ENCODE results near the gene PARPBP. TPM values are rescaled to one million over a fixed set of nuclear protein-coding genes. Genes with fewer than 3 reads are reported as not detected.

Gene PARPBP
- polyA plus RNA-seq, 2 donors, result 5.8 to 7.0 TPM

GRCh38 chr12:102174761-102175160 lies 54.8 kb downstream of the PARPBP start:
- no peaks in the 10 kb centered on the region for H3K4me1 ChIP-seq (ENCODE audit: control insufficient read depth in 2 of 2, insufficient read depth in 2 of 2, low read length in 1 of 2)
- no peaks in the 10 kb centered on the region for H3K27me3 ChIP-seq (ENCODE audit: control insufficient read depth in 1 of 2, insufficient read depth in 2 of 2, low read length in 2 of 2)
- no peak overlapping the region for H3K27ac ChIP-seq (ENCODE audit: low read depth in 2 of 2, low read length in 1 of 2)
- H3K9me3 ChIP-seq (ENCODE audit: control insufficient read depth in 2 of 2, insufficient read depth in 1 of 2, low read depth in 1 of 2, low read length in 1 of 2), result no peaks in the 10 kb centered on the region
- H3K36me3 ChIP-seq (ENCODE audit: control insufficient read depth in 2 of 2, insufficient read depth in 2 of 2, low read length in 1 of 2), result no peaks in the 10 kb centered on the region
- WGBS, 2 donors, result 90 to 91% methylated on average over 2 of the region's 2 CpGs
- H3K4me3 ChIP-seq (ENCODE audit: low read depth in 1 of 2, low read length in 2 of 2), result no peak overlapping the region

- no peak overlapping the region for H3K27ac ChIP-seq (ENCODE audit: low read depth in 2 of 2, low read length in 1 of 2)
- no peaks in the 10 kb centered on the region for H3K4me1 ChIP-seq (ENCODE audit: control insufficient read depth in 2 of 2, insufficient read depth in 2 of 2, low read length in 1 of 2)
- no peaks in the 10 kb centered on the region for H3K9me3 ChIP-seq (ENCODE audit: control insufficient read depth in 2 of 2, insufficient read depth in 1 of 2, low read depth in 1 of 2, low read length in 1 of 2)
- no peaks in the 10 kb centered on the region for H3K36me3 ChIP-seq (ENCODE audit: control insufficient read depth in 2 of 2, insufficient read depth in 2 of 2, low read length in 1 of 2)
- no peak overlapping the region for H3K4me3 ChIP-seq (ENCODE audit: low read depth in 1 of 2, low read length in 2 of 2)
- WGBS, 2 donors, result 42 to 53% methylated on average over 2 of the region's 2 CpGs
- H3K27me3 ChIP-seq (ENCODE audit: control insufficient read depth in 1 of 2, insufficient read depth in 2 of 2, low read length in 2 of 2), result no peaks in the 10 kb centered on the region
These were observed 62.7 kb downstream of the PARPBP start for GRCh38 chr12:102182635-102183034.

- H3K4me1 ChIP-seq (ENCODE audit: control insufficient read depth in 2 of 2, insufficient read depth in 2 of 2, low read length in 1 of 2), result no peaks in the 10 kb centered on the region
- no peaks in the 10 kb centered on the region for H3K9me3 ChIP-seq (ENCODE audit: control insufficient read depth in 2 of 2, insufficient read depth in 1 of 2, low read depth in 1 of 2, low read length in 1 of 2)
- H3K4me3 ChIP-seq (ENCODE audit: low read depth in 1 of 2, low read length in 2 of 2), result no peak overlapping the region
- no peaks in the 10 kb centered on the region for H3K27me3 ChIP-seq (ENCODE audit: control insufficient read depth in 1 of 2, insufficient read depth in 2 of 2, low read length in 2 of 2)
- WGBS, 2 donors, result 82 to 83% methylated on average over 4 of the region's 4 CpGs
- no peaks in the 10 kb centered on the region for H3K36me3 ChIP-seq (ENCODE audit: control insufficient read depth in 2 of 2, insufficient read depth in 2 of 2, low read length in 1 of 2)
- no peak overlapping the region for H3K27ac ChIP-seq (ENCODE audit: low read depth in 2 of 2, low read length in 1 of 2)
These were observed 75.8 kb downstream of the PARPBP start for GRCh38 chr12:102195826-102196225.

- Histone ChIP-seq H3K27me3 (ENCODE audit: control insufficient read depth in 1 of 2, insufficient read depth in 2 of 2, low read length in 2 of 2) (no peaks in the 10 kb centered on the region), H3K9me3 (ENCODE audit: control insufficient read depth in 2 of 2, insufficient read depth in 1 of 2, low read depth in 1 of 2, low read length in 1 of 2) (no peaks in the 10 kb centered on the region), H3K4me3 (ENCODE audit: low read depth in 1 of 2, low read length in 2 of 2) (no peak within 1 kb of the TSS), H3K36me3 (ENCODE audit: control insufficient read depth in 2 of 2, insufficient read depth in 2 of 2, low read length in 1 of 2) (no peaks in the 10 kb centered on the region), H3K4me1 (ENCODE audit: control insufficient read depth in 2 of 2, insufficient read depth in 2 of 2, low read length in 1 of 2) (no peaks in the 10 kb centered on the region), H3K27ac (ENCODE audit: low read depth in 2 of 2, low read length in 1 of 2) (no peak within 1 kb of the TSS)
- WGBS, 2 donors, result 18 to 34% methylated on average over 1 of the region's 1 CpG
These were observed 77.8 kb downstream of the PARPBP start, which contains the start of gene PMCH for GRCh38 chr12:102197789-102198188. PMCH (minus strand) TSS chr12:102197833; CDS start chr12:102197770, 63 bp downstream.

- Histone ChIP-seq H3K36me3 (ENCODE audit: control insufficient read depth in 2 of 2, insufficient read depth in 2 of 2, low read length in 1 of 2) (no peaks in the 10 kb centered on the region), H3K27me3 (ENCODE audit: control insufficient read depth in 1 of 2, insufficient read depth in 2 of 2, low read length in 2 of 2) (no peaks in the 10 kb centered on the region), H3K4me1 (ENCODE audit: control insufficient read depth in 2 of 2, insufficient read depth in 2 of 2, low read length in 1 of 2) (no peaks in the 10 kb centered on the region), H3K9me3 (ENCODE audit: control insufficient read depth in 2 of 2, insufficient read depth in 1 of 2, low read depth in 1 of 2, low read length in 1 of 2) (no peaks in the 10 kb centered on the region), H3K27ac (ENCODE audit: low read depth in 2 of 2, low read length in 1 of 2) (no peak overlapping the region), H3K4me3 (ENCODE audit: low read depth in 1 of 2, low read length in 2 of 2) (no peak overlapping the region)
- WGBS, 2 donors, result 74 to 84% methylated on average over 3 of the region's 3 CpGs
These were observed 81.6 kb downstream of the PARPBP start for GRCh38 chr12:102201436-102202061.

GRCh38 chr12:102202556-102202955 lies 82.6 kb downstream of the PARPBP start:
- WGBS, 2 donors, result 84 to 87% methylated on average over 4 of the region's 4 CpGs
- Histone ChIP-seq H3K27me3 (ENCODE audit: control insufficient read depth in 1 of 2, insufficient read depth in 2 of 2, low read length in 2 of 2) (no peaks in the 10 kb centered on the region), H3K4me3 (ENCODE audit: low read depth in 1 of 2, low read length in 2 of 2) (no peak overlapping the region), H3K36me3 (ENCODE audit: control insufficient read depth in 2 of 2, insufficient read depth in 2 of 2, low read length in 1 of 2) (no peaks in the 10 kb centered on the region), H3K9me3 (ENCODE audit: control insufficient read depth in 2 of 2, insufficient read depth in 1 of 2, low read depth in 1 of 2, low read length in 1 of 2) (no peaks in the 10 kb centered on the region), H3K27ac (ENCODE audit: low read depth in 2 of 2, low read length in 1 of 2) (no peak overlapping the region), H3K4me1 (ENCODE audit: control insufficient read depth in 2 of 2, insufficient read depth in 2 of 2, low read length in 1 of 2) (no peaks in the 10 kb centered on the region)

- 89% methylated on average over 2 of the region's 2 CpGs for WGBS, 2 donors
- Histone ChIP-seq H3K27me3 (ENCODE audit: control insufficient read depth in 1 of 2, insufficient read depth in 2 of 2, low read length in 2 of 2) (no peaks in the 10 kb centered on the region), H3K4me1 (ENCODE audit: control insufficient read depth in 2 of 2, insufficient read depth in 2 of 2, low read length in 1 of 2) (no peaks in the 10 kb centered on the region), H3K36me3 (ENCODE audit: control insufficient read depth in 2 of 2, insufficient read depth in 2 of 2, low read length in 1 of 2) (no peaks in the 10 kb centered on the region), H3K4me3 (ENCODE audit: low read depth in 1 of 2, low read length in 2 of 2) (no peak overlapping the region), H3K9me3 (ENCODE audit: control insufficient read depth in 2 of 2, insufficient read depth in 1 of 2, low read depth in 1 of 2, low read length in 1 of 2) (no peaks in the 10 kb centered on the region), H3K27ac (ENCODE audit: low read depth in 2 of 2, low read length in 1 of 2) (no peak overlapping the region)
These were observed 84.0 kb downstream of the PARPBP start for GRCh38 chr12:102204025-102204424.

GRCh38 chr12:102215992-102216691 lies 96.2 kb downstream of the PARPBP start:
- no peak overlapping the region for H3K4me3 ChIP-seq (ENCODE audit: low read depth in 1 of 2, low read length in 2 of 2)
- H3K27ac ChIP-seq (ENCODE audit: low read depth in 2 of 2, low read length in 1 of 2), result no peak overlapping the region
- no peaks in the 10 kb centered on the region for H3K4me1 ChIP-seq (ENCODE audit: control insufficient read depth in 2 of 2, insufficient read depth in 2 of 2, low read length in 1 of 2)
- no peaks in the 10 kb centered on the region for H3K27me3 ChIP-seq (ENCODE audit: control insufficient read depth in 1 of 2, insufficient read depth in 2 of 2, low read length in 2 of 2)
- 80 to 82% methylated on average over 5 of the region's 5 CpGs for WGBS, 2 donors
- no peaks in the 10 kb centered on the region for H3K36me3 ChIP-seq (ENCODE audit: control insufficient read depth in 2 of 2, insufficient read depth in 2 of 2, low read length in 1 of 2)
- no peaks in the 10 kb centered on the region for H3K9me3 ChIP-seq (ENCODE audit: control insufficient read depth in 2 of 2, insufficient read depth in 1 of 2, low read depth in 1 of 2, low read length in 1 of 2)

GRCh38 chr12:102220736-102221135 lies 100.8 kb downstream of the PARPBP start:
- Histone ChIP-seq H3K27ac (ENCODE audit: low read depth in 2 of 2, low read length in 1 of 2) (no peak overlapping the region), H3K4me3 (ENCODE audit: low read depth in 1 of 2, low read length in 2 of 2) (no peak overlapping the region), H3K4me1 (ENCODE audit: control insufficient read depth in 2 of 2, insufficient read depth in 2 of 2, low read length in 1 of 2) (no peaks in the 10 kb centered on the region), H3K27me3 (ENCODE audit: control insufficient read depth in 1 of 2, insufficient read depth in 2 of 2, low read length in 2 of 2) (no peaks in the 10 kb centered on the region), H3K9me3 (ENCODE audit: control insufficient read depth in 2 of 2, insufficient read depth in 1 of 2, low read depth in 1 of 2, low read length in 1 of 2) (no peaks in the 10 kb centered on the region), H3K36me3 (ENCODE audit: control insufficient read depth in 2 of 2, insufficient read depth in 2 of 2, low read length in 1 of 2) (no peaks in the 10 kb centered on the region)

GRCh38 chr12:102227954-102228353 lies 108.0 kb downstream of the PARPBP start:
- Histone ChIP-seq H3K27me3 (ENCODE audit: control insufficient read depth in 1 of 2, insufficient read depth in 2 of 2, low read length in 2 of 2) (no peaks in the 10 kb centered on the region), H3K27ac (ENCODE audit: low read depth in 2 of 2, low read length in 1 of 2) (no peak overlapping the region), H3K9me3 (ENCODE audit: control insufficient read depth in 2 of 2, insufficient read depth in 1 of 2, low read depth in 1 of 2, low read length in 1 of 2) (no peaks in the 10 kb centered on the region), H3K4me3 (ENCODE audit: low read depth in 1 of 2, low read length in 2 of 2) (no peak overlapping the region), H3K4me1 (ENCODE audit: control insufficient read depth in 2 of 2, insufficient read depth in 2 of 2, low read length in 1 of 2) (no peaks in the 10 kb centered on the region), H3K36me3 (ENCODE audit: control insufficient read depth in 2 of 2, insufficient read depth in 2 of 2, low read length in 1 of 2) (no peaks in the 10 kb centered on the region)
- 69 to 77% methylated on average over 5 of the region's 5 CpGs for WGBS, 2 donors
